ENCODE results near the gene MBD6.

The MBD6 gene

DNA sequence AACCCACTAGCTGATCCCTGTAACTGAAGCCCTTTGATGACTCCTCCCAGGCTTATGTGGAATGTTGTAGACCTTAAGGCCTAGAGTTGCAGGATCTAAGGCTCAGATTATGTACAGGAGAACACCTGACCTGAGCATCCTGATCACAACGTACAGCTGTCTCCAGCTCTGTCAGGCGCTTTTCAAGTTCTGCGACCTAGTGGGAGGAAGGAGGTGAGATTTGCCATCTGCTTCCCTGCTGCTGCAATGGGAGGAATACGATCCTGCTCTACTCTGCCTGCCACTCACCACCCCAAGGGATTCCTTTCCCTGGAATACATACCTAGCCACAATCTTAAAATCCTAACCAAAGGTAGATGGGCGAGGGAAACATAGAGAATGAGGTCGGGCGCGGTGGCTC lies 10.5 kb downstream of the MBD6 start:
- DNase-seq, result no peak

DNA sequence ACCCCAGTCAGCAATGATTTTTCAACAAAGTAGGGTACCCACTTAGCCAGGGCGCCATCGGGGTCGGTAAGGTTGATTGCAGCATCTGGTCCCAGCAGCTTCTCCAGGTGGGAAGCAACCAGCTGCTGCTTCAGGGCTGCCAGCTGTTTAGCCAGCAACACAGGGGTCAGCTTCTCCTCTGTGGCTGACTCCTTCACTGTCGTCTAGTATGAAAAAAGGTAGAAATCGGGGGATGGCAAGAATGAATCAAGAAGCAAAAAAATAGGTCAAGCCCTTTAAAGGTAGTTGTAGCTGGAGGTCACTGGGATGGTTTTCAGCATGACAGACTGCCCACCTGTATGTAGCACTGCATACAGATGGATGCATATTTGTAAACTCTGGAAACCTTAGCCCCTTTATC lies 11.6 kb downstream of the MBD6 start:
- DNase-seq, result no peak

DNA sequence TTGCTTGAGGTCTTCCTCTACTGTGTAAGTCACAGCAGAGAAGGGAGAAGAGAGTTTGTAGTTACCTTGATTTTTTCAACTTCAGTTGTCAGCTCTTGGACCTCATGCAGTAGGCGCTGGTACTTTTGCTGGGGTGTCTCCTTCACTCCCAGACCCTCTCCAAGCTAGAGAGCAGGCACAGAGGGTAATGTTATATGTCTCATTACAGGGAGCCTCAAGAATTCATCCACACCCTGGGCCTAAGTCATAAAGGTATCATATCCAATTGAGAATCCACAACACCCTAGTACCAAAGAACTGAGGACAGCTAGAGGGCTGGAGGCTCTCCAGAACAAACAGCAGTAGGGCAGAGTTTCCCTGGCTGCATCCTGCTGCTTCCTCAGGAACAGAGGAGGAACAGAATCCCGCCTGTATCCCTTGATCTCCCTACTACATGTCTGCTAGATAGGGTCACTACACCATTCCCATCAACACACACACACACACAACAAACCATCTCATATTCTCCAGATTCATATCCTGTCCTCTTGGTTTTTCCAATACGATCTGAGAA lies 12.4 kb downstream of the MBD6 start:
- DNase-seq, result no peak

DNA sequence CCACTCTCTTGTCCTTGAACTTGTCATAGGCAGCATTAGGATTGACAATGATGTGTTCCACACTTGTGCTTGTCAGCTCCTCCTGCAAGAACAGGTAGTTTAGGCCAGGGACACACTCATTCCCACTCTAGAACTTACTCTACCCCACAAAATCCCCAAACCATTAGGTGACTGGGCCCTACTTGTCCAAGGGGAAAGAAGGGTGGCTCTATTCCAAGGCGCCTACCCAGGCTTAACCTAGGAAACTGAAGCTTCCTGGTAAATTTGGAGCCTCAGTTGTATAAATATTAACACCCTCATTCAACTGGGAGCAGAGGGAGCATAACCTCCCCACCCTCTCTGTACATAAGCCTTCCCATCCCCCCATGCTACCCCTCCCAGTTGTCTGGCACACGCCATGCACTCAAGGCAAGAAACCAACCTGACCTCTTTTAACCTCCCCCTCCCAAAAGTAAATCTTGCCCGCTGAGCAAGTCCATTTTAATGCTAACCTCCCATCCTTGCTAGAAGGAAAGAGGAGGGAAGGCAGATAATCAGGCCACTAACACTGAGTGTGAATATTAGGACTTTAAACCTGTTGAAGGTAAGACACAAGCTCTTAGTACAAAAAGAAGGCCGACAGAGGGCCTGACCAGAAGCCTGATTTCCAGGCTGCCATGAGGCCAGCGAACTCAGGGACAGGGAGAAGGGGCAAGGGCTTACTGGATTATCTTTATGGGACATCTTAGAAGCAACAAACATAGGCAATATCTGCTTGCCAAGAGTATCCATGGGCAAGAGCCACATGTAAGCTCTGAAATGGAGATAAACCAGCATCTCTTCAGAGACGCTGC lies 13.4 kb downstream of the MBD6 start:
- no peak for DNase-seq

DNA sequence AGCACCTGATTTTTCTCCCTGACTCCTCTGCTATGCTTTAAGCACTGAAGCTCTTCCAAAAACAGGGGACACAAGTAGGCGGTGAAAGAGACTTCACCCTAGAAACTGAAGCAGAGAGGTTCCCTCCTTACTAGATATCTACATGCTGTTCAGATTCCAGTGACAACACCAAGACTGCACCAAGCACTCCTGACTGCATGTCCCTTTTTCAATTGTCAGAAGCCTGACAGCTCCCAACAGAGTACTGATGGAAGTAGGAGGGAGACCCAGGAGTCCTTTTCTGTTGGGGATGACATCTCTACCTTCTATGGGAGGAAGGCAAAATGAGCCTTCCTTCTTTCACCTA lies 13.9 kb downstream of the MBD6 start:
- no peak for DNase-seq

DNA sequence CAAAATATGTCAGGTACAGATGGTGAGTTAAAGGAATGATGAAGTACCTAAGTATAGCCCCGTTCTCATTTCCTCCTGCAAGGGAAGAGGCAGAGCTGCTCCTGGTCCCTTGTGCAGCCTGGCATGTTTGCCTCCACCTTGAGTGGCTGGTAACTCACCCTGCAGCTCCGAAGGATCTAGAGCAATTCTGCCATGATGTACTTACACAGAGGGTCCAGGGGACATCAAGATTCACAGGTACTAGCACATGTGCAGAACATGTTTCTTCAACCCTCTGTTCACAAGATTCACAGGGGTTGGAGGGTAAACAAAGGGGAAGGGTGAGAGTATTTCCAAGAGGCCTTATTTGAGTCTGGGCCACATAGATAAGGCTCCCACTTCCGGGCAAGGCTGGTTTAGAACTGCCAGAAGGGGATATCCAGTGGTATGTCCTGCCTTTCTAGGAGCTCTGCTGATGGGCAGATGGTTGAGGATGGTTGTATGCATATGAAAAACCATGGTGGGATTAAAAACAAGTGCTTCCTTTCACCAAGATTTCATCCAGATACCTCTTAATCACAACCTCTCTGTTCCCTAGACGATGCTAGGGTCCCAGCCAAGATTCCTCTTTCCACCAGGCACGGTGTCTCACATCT lies 16.6 kb downstream of the MBD6 start:
- DNase-seq, result no peak

DNA sequence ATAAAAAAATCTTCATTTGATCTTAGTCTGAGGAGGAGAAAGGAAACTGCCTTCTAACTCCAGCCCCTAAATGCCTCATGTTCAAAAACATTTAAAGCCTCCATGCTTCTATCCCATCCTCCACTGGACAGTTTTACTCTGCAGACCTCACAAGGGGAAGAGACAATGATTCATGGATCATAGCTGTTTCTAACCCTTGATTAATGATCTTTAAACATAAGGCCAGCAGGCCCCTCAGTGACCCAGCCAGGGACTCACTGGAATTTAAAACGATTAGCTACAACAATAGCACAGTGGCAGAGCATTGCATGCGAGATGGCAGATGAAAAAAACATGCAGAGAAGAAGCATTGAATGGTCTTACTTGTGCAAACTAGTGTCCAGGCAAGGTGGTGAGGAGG lies 18.4 kb downstream of the MBD6 start:
- no peak for DNase-seq

DNA sequence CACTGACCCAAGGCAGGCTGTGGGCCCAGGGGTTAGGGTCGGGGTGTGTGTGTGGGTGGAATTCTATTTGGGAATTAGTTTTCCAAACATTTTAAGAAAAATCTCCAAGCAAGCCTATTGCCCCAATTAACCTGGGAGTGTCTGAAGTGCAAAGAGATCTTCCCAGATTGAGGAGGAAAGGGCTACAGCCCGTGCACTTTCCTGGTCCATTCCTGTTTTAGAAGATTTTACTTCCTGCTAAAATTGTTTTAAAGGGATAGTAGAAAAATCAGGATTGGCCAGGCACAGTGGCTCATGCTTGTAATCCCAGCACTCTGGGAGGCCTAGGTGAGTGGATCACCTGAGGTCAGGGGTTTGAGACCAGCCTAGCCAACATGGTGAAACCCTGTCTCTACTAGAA lies 19.1 kb downstream of the MBD6 start:
- DNase-seq, result no peak

DNA sequence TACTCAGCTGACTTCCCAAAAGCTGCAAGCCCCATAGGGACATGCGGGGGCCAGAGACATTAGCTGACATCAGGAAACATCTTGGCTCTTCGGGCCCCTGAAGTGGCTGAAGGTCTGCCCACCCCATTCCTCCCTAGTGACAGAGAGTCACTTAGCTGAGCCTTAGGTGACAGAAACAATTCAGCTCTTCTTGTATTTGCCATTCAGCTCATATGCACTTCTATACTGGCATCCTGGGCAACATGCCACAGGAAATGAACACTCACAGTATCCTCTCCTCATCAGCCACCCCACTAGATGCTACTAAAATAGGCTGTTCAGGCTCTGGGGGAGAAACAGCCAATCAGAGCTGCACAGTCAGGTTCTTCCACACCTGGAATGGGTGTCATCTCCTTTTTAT lies 21.0 kb downstream of the MBD6 start:
- no peak for DNase-seq

DNA sequence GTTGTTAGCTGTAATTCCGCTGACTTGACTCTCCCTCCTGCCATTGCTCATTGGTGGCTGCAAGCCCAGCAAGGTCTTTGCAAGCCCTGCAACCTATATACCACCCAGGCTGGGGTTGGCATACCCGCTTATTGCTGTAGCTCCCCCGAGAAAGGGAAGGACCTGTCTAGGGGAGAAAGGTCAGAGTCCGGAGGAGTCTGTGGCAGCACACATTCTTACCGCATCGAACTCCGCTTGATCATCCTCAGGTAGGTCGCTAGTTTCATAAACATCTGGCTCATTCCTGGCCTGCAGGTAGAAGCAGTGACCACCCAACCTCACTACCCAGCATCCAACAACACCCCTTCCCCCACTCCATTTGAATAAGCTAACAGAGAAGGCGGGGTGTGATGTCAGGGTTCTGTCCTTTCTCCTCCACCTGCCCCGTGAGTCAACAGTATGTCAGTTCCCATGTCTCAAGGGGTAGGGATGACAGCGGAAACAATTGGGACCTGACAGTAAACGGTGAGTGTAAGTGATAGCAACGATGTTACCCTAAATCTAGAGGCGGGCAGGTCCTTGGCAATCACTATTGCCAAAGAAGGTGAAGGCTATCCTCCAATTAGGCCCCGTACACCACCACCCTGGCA lies 23.3 kb downstream of the MBD6 start:
- DNase-seq, result no peak

DNA sequence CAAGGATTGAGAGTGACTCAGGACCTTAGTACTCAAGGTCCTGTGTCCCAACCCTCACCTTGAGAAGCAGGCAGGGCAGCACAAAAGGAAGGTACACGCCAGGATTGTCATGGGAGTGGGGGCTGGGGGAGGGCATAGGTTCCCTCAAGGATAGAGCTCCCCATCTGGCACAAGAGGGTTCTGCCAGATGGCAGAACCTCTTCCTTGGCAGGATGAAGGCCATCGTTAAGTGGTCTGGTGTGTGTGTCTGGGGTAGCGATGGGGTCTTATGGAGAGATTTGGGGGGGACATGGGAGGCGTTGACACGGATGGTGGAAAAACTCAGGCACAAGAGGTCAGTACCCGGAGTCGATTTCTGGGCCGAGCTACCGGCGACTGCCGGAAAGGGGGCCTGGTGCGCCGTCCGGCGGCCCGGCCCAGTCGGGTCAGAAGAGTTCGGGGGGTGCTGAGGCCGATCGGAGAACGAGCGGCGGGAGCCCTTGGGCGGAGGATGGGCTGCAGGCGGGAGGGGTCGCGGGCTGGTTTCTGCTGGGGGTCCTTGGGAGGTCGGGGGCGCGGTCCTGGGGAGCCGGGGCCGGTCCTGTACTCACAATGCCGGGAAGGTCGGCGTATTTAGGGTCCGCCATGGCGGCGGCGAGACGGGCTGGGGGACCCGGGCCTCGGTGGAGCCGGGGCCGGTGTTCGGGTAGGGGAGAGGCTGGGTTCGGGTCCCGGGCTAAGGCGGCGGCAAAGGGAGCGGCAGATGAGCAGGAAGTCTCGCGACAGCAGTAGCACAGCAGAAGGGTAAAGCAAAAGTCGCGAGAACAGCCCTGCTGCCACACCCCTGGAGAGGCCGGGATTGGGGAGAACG lies 24.0 kb downstream of the MBD6 start, which contains the start of gene DCTN2:
TSS of gene DCTN2 (minus strand) at position 755 of the 850 bp plus-strand sequence. CDS start at position 626, 129 bp downstream.
- peak; percentile 86 for DNase-seq

DNA sequence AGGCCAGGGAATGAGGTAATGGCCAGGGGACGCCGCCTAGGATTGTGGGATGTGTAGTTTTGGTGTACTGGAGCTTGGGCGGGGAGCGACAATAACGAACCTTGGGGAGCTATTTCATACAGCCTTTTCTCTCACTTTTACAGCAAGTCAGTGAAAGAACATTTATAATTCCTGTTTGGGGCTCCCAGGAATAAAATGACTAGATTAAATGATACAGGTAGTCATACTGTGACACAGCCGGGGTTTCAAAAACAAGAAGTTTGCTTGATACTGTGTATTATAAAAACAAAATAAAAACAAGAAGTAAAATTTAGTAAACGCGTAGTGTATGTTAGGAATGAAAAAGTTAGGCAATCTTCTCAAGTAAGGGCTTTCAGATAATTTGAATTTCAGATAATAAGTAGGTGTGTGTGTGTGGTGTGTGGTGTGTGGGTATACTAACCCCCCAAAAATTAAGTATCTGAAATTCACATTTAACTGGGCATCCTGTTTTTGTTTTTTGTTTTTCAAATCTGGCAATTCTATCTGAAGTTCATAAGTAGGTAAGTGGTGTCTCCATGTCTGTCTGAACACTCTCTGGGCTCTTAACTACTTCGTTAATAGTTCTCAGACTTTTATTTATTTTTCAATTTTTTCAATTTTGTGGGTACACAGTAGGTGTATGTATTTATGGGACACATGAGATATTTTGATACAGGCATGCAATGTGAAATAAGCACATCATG lies 24.8 kb downstream of the MBD6 start:
- DNase-seq, result no peak

DNA sequence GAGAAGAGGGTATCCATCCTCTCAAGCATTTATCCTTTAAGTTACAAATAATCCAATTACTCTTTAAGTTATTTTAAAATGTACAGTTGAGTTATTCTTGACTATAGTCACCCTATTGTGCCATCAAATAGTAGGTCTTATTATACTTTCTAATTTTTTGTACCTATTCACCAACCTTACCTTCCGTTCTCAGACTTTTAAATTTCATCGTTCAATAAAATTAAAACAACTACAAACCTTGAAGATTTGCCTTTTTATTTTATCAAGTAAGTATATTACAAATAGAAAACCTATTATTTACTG lies 25.3 kb downstream of the MBD6 start:
- no peak for DNase-seq

DNA sequence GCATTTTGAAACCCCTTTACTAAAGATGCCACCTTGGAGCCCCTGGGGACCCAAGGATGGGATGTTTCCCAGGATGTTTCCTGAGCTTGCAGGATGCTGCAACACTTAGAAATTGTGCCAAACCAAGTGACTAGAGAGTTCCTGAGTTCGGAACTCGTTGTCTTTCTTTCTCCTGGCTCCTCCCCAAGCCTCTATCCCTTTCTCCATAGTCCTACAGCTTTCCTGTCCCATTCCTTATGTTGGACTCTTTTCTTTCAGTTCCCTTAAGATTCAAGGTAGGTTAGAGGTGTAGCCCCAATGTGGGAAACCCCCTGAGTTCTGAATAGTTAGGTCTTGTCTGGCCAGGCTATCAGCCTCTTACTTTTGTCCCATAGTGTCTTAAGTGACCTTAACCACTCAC lies 25.9 kb downstream of the MBD6 start:
- no peak for DNase-seq

DNA sequence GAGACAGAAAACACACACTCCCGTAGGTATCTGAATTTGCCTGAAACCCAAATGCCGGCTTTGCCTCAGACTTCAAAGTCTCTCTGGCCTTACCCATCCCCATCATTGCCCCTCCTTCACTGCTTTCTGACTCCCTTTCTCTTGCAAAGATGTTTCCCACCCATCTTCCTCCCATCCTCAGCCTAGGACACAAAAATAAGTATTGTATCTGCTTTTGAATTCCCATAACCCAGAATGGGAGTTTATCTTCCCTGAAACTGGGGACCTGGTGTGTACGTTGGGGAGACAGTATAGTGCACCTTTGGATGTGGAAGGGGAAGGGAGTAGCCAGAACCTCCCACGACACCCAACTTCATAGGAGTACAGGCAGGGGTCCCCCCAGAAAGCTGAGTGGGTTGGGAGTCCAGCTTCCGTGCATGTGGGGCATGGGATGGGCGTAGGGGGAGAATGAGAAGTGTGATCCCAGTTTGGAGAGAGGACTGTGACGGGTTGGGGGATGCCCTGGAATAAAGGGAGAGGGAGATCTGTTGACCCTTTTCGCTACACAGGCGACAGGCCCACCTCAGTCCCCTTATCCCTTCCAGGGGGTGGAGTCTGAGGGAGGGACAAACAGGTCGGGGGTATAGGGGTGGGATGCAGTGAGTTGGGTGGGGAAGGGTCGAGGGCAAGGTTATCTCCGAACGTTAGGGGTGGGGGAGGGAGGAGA lies 26.7 kb downstream of the MBD6 start:
- DNase-seq, result no peak

DNA sequence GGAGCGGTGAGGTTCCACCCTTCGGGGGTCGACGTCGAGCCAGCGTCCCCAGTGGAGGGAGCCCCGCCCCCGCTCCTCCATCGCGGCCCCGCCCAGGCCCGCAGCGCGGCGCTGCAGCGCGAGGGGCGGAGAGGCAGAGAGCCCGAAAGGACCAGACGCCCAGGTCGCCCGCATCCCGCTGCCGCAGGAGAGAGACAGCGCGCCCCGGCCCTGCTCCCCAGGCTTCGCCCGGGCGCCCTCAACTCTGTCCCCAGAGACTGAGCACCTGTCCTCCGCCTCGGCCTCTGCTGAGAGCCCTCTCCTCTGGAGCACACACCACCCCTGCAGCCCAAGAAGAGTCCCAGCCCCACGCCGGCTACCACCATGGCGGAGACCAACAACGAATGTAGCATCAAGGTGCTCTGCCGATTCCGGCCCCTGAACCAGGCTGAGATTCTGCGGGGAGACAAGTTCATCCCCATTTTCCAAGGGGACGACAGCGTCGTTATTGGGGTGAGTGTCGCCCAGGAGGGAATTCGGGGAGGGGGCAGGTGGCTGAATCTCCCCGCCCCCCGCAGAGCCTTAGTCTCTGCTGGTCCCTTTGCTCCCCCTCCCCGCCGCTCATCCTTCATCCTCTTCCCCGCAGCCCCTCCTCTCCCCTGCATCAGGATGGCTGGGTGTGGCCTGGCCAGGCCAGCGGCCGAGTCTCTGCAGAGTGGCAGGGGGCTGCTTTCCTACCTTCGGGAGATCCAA lies 27.5 kb downstream of the MBD6 start, which contains the start of gene KIF5A:
TSS of gene KIF5A (plus strand) at position 136 of the 732 bp plus-strand sequence. CDS start at position 364, 228 bp downstream.
- DNase-seq, result no peak

DNA sequence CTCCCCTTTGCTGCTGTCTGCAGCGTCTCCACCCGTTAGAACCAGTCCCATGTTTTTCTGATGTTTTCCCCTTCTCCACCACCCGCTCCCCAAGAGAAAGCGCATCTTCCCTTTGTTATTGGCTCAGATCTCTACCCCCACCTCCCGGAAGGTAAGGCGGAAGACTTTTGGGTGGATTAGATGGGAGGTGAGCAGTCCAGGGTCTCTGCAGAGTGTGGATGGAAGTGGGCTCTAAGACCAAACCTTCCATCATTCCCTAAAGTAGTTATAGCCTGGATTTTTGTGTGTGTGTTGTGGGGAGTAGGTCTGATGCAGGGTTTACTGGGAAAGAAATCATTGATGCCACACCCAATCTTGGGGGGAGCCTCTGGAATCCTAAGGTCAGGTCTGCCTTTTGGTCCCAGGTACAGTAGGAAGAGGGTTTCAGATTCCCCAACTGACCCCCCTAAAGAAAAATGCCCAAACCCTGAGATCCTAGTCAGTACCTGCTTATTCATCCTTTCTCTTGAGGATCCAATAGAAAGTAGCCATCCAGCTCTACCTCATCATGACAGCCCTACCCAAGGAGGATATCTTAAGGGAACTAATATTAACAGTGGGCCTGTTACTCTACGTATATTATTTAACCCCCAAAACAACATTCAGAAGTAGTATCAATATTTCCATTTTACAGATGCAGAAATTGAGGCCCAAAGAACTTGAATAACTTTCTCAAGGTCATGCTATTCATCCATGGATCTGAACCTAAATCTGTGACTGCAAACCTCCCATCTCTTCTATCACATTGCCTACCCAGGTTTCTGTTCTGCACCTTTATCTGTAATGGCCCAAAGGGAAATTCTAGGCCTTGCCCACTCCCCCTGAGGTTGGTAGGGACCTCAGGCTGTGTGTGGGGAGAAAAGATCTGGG lies 28.3 kb downstream of the MBD6 start:
- DNase-seq, result no peak

DNA sequence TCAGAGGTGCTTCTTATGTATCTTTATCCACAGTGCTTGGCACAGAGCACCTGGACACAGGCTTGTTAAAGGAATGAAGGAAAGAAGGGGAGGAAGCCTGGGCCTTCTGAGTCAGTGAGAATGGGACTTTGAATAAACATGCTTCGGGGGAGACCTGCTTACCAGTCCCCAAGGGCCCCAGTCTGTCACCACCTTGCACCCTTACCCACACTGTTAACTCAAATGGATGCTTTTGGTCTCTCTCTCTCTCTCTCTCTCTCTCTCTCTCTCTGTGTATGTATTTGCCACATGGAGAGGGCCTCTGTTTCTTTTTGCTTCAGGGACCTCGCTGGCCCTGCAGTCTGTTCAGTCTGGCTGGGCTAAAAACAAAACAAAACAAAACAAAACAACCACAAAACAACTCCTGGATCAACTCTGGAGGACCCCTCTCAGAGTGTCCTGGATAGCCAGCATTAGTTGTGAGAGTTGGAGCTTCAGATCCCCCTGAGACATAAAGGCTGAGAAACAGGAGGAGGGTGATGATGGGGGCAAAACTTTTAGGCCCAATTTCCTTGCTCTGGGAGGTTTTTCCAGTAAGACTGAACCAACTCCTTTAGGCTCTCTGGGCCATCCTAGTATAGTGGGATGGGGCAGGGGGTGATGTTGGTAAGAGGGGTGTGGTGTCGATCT lies 29.1 kb downstream of the MBD6 start:
- DNase-seq, result no peak

DNA sequence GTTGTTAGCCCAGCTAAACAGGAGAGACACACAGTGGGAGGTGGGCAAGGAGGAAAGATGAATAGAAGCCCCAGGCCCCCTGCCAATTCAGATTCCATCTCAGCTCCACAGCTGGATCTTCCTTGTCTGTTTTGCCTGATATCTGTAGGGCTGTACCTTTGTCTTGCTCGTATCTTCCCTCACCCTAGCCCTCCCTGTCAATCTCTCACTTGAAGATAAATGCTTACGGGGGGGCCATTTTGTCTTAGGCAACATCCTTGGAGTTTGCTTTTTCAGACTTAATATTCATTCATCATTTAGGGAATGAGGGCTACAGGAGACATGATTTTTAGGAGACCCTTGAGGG lies 29.7 kb downstream of the MBD6 start:
- DNase-seq, result no peak

All from NK-92 treated with Interleukin-12 subunit alpha and Interleukin-12 subunit beta, amount 100 ng/mL, for 24 hours (cell line).